Measurements from ENCODE around the gene SMG9.

SMG9 gene

GRCh38 chr19:43754503-43755255, at the start of gene SMG9:
SMG9 (minus strand) TSS chr19:43754962; CDS start chr19:43750741, 4,221 bp downstream.
- peak; percentile 99 for DNase-seq

DNA sequence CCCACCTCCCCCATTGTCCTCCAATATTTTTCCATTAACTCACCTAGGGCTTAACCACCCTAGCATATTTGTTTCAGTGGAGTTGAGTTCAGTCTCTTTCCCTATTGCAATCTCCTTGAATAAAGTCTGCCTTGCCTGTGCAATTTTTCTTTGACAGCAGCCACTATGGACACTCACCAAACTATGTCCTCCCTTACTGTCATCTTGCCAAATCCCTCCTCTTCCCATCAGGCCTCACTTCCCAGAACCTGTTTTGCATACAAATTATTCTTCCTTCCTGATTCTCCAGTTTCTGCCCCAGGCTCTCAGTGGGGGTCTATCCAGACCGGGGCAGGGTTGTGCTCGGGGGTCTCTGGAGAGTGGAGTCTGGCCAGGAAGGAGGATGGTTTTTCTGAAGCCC, 49.7 kb upstream of the SMG9 start:
- no peak for DNase-seq

GRCh38 chr19:43802216-43802951, 47.6 kb upstream of the SMG9 start, which contains the start of gene LYPD5:
LYPD5 (minus strand) TSS chr19:43802447; CDS start chr19:43802380, 67 bp downstream.
- no peak for DNase-seq

- no peak for DNase-seq
These were observed 44.9 kb upstream of the SMG9 start for GRCh38 chr19:43799502-43800142.

GRCh38 chr19:43798546-43799409, 44.0 kb upstream of the SMG9 start:
- peak; percentile 89 for DNase-seq

- DNase-seq, result no peak
These were observed 43.3 kb upstream of the SMG9 start for GRCh38 chr19:43798026-43798545.

DNA sequence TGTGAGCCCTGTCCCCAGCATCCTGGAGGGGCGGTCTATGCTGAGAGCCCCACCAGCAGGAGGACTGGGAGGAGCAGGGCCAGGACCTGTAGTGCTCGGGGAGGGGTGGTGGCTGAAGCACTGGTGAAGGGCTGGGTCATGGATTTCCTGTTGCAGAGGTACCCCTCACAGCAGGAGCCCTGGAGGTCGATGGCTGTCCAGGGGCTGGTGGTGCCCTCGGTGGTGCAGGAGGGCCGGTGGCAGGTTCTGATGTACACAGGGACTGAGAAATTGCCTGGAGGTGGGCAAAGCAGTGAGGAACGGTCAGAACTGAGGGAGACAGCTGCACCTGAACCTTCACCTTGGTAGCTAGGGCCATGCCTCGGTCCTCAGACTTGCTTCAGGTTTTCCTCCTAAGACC, 42.8 kb upstream of the SMG9 start:
- no peak for DNase-seq

- DNase-seq, result no peak
These were observed 42.4 kb upstream of the SMG9 start for GRCh38 chr19:43797118-43797517.

DNA sequence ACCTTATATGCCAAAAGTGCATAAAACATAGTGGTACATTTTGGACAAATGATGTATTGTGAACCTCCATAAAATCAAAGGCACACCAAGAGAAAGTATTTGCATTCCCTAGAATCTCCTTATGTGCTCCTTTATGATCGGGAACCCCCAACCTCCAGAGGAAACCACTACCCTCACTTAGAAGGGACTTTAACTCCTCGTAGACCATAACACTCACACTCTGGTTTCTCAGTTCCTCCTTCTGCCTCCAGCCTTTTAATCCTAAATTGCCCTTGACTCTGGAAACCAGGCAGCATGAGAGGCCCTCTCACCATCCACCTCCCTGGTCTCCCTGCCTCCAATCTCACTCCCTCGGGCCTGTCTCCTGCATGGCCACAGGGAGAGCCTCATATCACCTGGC, 35.8 kb upstream of the SMG9 start:
- no peak for DNase-seq

DNA sequence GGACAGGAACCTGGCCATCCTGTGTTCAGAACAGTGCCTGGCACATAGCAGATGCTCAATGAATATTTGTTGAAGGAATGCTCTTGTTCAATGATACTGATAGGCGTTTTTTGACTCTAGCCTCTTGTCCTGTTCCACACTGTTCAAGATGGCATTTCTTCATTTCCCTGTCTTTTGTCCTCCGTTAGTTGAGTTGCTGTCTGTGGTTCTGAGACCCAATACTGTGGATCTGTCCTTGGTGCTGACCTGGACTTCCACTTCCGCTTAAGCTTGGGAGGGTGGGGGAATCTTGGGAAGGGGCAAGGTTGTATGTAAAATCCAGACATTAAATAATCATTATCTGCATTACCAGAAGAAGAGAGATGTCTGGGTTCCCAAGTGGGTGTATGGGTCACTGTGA, 34.3 kb upstream of the SMG9 start:
- no peak for DNase-seq

- DNase-seq, result no peak
These were observed 31.9 kb upstream of the SMG9 start for GRCh38 chr19:43786665-43787064.

GRCh38 chr19:43784981-43785808, 30.4 kb upstream of the SMG9 start:
- DNase-seq, result peak; percentile 78

GRCh38 chr19:43784241-43784980, 29.6 kb upstream of the SMG9 start:
- peak; percentile 89 for DNase-seq

DNA sequence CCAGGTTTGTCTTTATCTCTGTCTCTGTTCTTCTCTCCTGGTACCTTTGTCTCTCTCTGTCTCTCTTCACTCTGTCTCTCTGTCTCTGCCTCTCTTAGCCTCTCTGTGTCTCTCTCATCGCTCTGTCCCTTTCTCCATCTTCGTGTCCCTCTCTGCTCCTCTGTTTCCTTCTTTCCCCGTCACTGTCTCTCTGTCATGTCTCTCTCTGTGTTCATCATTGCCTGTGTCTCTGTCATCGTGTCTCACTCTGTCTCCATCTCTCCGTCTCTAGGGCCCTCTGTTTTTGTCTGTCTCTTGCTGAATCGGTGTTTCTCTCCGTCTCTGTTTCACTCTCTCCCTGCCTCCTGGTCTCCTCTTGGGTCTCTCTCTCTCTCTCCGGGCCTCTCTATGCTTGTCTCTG, 28.9 kb upstream of the SMG9 start:
- no peak for DNase-seq

DNA sequence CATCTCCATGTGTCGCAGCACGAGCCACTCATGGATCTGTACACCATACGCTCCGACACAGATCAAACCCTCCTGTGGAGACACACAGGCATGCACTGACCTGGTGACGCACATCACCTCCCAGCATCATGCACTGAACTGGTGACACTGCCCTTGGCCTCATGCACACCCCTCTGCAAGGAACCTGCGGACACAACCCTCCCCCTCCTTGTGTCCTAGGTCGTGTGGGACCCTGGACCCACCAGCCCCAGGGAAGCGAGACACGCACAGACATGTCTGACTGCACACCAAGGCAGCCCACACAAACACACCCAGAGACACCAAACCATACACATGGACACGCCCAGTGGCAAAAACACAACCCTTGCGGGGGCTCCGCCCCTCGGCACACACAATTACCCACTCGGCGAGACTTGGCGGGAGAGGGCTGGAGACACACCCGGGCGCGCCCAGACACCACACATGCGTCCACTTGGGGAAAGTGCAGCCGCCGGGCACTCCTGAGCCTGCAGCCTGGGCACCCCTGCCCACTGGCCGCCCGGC, 28.0 kb upstream of the SMG9 start:
- no peak for DNase-seq

GRCh38 chr19:43782311-43782660, 27.5 kb upstream of the SMG9 start:
- no peak for DNase-seq

DNA sequence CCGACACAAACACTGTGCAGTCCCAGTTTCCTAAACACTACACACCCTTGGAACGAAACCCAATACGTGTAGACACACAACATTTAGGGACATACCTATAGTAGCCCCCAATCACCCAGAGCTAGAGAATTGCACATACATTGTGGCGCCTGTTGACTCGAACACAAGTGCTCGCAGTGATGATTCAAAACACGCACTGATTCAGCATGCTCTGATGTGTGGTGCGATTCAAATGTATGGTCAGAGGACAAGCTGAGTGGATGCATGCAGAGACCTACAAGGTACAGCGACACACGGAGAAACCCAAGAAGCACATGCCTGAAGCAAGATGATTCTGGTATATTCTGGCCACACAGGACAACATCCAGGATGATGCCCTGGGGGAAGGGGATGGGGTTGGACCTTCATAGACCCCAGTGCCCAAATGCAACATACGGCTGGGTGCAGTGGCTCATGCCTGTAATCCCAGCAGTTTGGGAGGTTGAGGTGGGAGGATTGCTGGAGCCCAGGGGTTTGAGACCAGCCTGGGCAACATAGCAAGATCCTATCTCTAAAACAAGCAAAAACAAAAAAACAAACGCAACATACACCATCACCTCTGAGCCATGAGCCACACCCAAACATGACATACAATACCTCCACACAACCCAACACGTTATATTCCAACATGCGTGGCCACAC, 27.0 kb upstream of the SMG9 start:
- DNase-seq, result no peak

- peak; percentile 90 for DNase-seq
These were observed 26.2 kb upstream of the SMG9 start, which contains the start of gene KCNN4 for GRCh38 chr19:43780706-43781525. KCNN4 (minus strand) TSS chr19:43780973; CDS start chr19:43780861, 112 bp downstream.

DNA sequence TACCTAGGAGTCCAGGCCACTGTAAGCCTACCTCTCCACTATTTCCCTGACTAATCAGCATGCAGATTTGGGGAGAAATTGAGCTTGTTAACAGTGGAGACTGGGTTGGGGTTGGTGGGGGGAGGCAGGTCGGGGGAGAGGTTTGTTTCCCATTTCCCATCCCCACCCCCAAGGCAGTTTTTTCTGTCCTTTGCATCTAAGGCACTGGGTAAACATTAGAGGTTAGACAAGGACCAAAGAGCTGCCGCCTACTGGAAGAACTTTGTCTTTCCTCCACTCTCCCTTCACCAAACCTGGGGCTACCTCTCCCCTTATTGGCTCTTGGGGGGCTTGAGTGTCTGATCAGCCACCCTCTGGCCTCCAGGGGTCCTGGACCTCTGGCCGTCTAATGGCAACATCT, 25.1 kb upstream of the SMG9 start:
- no peak for DNase-seq
